HCT116 (cell line): ENCODE data around the gene TOLLIP.

ENCODE experiments used
- EZH2 ChIP-seq: fragments of 200-600 bp; sonication (generic); IDR thresholded peaks from 2 replicates; pipeline ENCODE4 v1.6.1; 2017; ENCODE audit warnings: antibody characterized with exemption, mixed run types
- FOSL1 ChIP-seq: IDR thresholded peaks from 2 replicates; pipeline ENCODE4 v1.6.1; 2012; ENCODE audit warnings: low read depth
- POLR2A ChIP-seq: IDR thresholded peaks from 2 replicates; pipeline ENCODE4 v1.7.0; 2011; ENCODE audit warnings: borderline replicate concordance; ENCODE audit not compliant: insufficient read depth, insufficient read length; ENCODE audit errors: extremely low read depth
- SP1 ChIP-seq: IDR thresholded peaks from 2 replicates; pipeline ENCODE4 v1.6.1; 2012; ENCODE audit warnings: low read depth
- ZBTB33 ChIP-seq: IDR thresholded peaks from 2 replicates; pipeline ENCODE4 v1.6.1; 2011; ENCODE audit warnings: mild to moderate bottlenecking, low read length, moderate library complexity; ENCODE audit not compliant: insufficient replicate concordance; ENCODE audit errors: extremely low read depth
- TF ChIP-seq, protein P1 (sequence below), 3 experiments: fragments of 200-600 bp in 1 of 3; sonication (generic) in 1 of 3; IDR thresholded peaks in 2 of 3; conservative IDR thresholded peaks in 1 of 3; 2 replicates each; pipeline ENCODE4 v1.5.1; 2012 to 2017; ENCODE audit warnings: low read depth in 2 of 3, low read length in 2 of 3, antibody characterized with exemption in 1 of 3, borderline replicate concordance in 1 of 3, control low read depth in 1 of 3, mild to moderate bottlenecking in 1 of 3, mixed read lengths in 1 of 3, mixed run types in 1 of 3, moderate library complexity in 1 of 3; ENCODE audit not compliant: insufficient read depth in 1 of 3

DNA sequence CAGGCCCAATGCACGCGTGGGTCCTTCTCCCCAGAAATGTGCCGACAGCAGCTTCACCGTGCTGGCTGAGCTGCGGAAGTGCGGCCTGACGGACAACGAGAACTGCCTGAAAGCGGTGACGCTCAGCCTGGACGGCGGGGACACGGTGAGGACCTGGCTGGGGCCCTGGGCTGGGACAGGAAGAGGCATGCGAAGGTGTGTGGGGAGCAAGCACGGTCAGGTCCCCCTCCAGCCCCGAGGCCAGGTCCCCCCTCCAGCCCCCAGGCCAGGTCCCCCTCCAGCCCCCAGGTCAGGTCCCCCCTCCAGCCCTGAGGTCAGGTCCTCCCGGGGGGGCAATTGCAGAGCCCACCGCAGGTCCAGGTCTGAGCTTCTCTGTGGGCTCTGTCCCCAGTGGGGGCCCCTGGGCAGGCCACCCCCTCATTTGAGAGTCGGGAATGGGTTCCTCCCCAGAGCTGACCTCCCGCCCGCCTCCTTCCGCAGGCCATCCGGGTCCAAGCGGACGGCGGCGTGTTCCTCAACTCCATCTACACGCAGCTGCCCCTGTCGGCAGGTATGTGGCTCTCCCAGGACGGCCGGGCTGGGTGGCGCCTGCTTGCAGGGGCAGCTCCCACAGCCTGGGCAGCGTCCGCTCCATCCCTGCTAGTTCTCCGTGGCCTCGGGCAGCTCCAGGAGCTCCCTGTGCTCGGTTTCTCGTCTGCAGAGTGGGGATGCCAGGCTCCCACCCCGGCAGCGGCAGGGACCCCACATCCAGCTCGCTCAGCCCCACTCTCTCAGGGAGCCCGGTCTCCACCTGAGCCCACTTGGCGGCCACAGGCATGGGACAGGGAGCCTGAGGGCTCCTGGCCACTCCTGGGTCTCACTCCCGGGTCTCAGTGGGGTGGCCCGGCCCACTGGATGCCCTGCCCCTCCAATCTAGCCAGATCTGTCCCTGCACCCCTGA is 78.7 kb downstream of the TOLLIP start:
- TF ChIP-seq FOSL1 = no peak
- TF ChIP-seq, protein P1, sequence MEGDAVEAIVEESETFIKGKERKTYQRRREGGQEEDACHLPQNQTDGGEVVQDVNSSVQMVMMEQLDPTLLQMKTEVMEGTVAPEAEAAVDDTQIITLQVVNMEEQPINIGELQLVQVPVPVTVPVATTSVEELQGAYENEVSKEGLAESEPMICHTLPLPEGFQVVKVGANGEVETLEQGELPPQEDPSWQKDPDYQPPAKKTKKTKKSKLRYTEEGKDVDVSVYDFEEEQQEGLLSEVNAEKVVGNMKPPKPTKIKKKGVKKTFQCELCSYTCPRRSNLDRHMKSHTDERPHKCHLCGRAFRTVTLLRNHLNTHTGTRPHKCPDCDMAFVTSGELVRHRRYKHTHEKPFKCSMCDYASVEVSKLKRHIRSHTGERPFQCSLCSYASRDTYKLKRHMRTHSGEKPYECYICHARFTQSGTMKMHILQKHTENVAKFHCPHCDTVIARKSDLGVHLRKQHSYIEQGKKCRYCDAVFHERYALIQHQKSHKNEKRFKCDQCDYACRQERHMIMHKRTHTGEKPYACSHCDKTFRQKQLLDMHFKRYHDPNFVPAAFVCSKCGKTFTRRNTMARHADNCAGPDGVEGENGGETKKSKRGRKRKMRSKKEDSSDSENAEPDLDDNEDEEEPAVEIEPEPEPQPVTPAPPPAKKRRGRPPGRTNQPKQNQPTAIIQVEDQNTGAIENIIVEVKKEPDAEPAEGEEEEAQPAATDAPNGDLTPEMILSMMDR (IDR thresholded peaks at IDR 0.05 in 2 of 3, conservative IDR thresholded peaks at IDR 0.05 in 1 of 3; ENCODE audit: borderline replicate concordance in 1 of 3, insufficient read depth in 1 of 3, low read depth in 2 of 3, low read length in 2 of 3) = no peak
- no peak for TF ChIP-seq POLR2A
- no peak for TF ChIP-seq EZH2
- TF ChIP-seq ZBTB33 = no peak
- no peak for TF ChIP-seq SP1
